OCI-LY3 (cell line): ENCODE results near the gene TUBE1.

Source experiments
- H2AFZ ChIP-seq: fragments of 200-600, 300-600 bp; shearing (Covaris generic); 2 replicates; pipeline ENCODE4 v1.6.0; 2014; ENCODE audit warnings: antibody characterized with exemption, low read depth, low read length
- H3K27ac ChIP-seq: fragments of 200-600, 300-600 bp; sonication (generic); 2 replicates; pipeline ENCODE4 v1.5.1; 2014; ENCODE audit warnings: mild to moderate bottlenecking, low read length, moderate library complexity, mixed read lengths
- H3K27me3 ChIP-seq: fragments of 200-600, 300-600 bp; sonication (generic); 2 replicates; pipeline ENCODE4 v1.6.1; 2014; ENCODE audit warnings: low read depth, low read length, mixed read lengths
- H3K36me3 ChIP-seq: fragments of 200-600, 300-600 bp; sonication (generic); replicated peaks from 2 replicates; pipeline ENCODE3; 2014; ENCODE audit warnings: low read depth, low read length, mixed read lengths
- H3K4me1 ChIP-seq: fragments of 300-600, 200-600 bp; sonication (generic); 2 replicates; pipeline ENCODE4 v1.6.1; 2014; ENCODE audit warnings: low read length, mixed read lengths
- H3K4me2 ChIP-seq: fragments of 200-600, 300-600 bp; sonication (generic); 2 replicates; pipeline ENCODE4 v1.6.1; 2014; ENCODE audit warnings: low read length, mixed read lengths
- H3K4me3 ChIP-seq: fragments of 300-600, 200-600 bp; sonication (generic); 2 replicates; pipeline ENCODE4 v1.5.1; 2014; ENCODE audit warnings: antibody characterized with exemption, mild to moderate bottlenecking, low read length, moderate library complexity
- H3K79me2 ChIP-seq: fragments of 300-600, 200-600 bp; shearing (Covaris generic); 2 replicates; pipeline ENCODE4 v1.6.1; 2014; ENCODE audit warnings: mild to moderate bottlenecking, low read length, mixed read lengths
- H3K9ac ChIP-seq: fragments of 300-600, 200-600 bp; shearing (Covaris generic); 2 replicates; pipeline ENCODE4 v1.6.0; 2014; ENCODE audit warnings: mild to moderate bottlenecking, low read length, moderate library complexity
- H3K9me3 ChIP-seq: fragments of 200-600, 300-600 bp; shearing (Covaris generic); 2 replicates; pipeline ENCODE4 v1.6.1; 2014; ENCODE audit warnings: low read length, mixed read lengths; ENCODE audit not compliant: insufficient read depth
- H4K20me1 ChIP-seq: fragments of 200-600, 300-600 bp; sonication (generic); 2 replicates; pipeline ENCODE4 v1.6.1; 2016; ENCODE audit warnings: low read length, mixed read lengths; ENCODE audit not compliant: insufficient read depth
- CTCF ChIP-seq: fragments of 200-600, 300-600 bp; sonication (generic); IDR thresholded peaks from 2 replicates; pipeline ENCODE4 v1.5.1; 2014; ENCODE audit warnings: antibody characterized with exemption, low read length, low read depth
- EZH2phosphoT487 ChIP-seq: fragments of 200-600 bp; shearing (Covaris generic); IDR thresholded peaks from 2 replicates; pipeline ENCODE4 v1.6.1; 2018; ENCODE audit warnings: antibody characterized with exemption, mixed run types, low read depth

Gene TUBE1

GRCh38 chr6:112122756-112123155, 35.5 kb upstream of the TUBE1 start:
- no peak overlapping the region for H2AFZ ChIP-seq
- H3K27ac ChIP-seq: no peak overlapping the region
- H3K36me3 ChIP-seq: no peaks in the 10 kb centered on the region
- no peaks in the 10 kb centered on the region for H3K27me3 ChIP-seq
- peaks cover 6% of the 10 kb centered on the region for H3K4me1 ChIP-seq
- no peak overlapping the region for H3K4me3 ChIP-seq
- H3K9me3 ChIP-seq: no peaks in the 10 kb centered on the region
- no peak overlapping the region for H3K4me2 ChIP-seq
- no peak overlapping the region for H3K9ac ChIP-seq
- H3K79me2 ChIP-seq: no peaks in the 10 kb centered on the region
- no peaks in the 10 kb centered on the region for H4K20me1 ChIP-seq
- TF ChIP-seq EZH2phosphoT487 (no peak), CTCF (no peak)

GRCh38 chr6:112118034-112118433, 30.8 kb upstream of the TUBE1 start:
- TF ChIP-seq EZH2phosphoT487: no peak
- TF ChIP-seq CTCF: no peak
- Histone ChIP-seq H3K79me2 (no peaks in the 10 kb centered on the region), H3K4me1 (peaks cover 10% of the 10 kb centered on the region), H3K4me2 (peak overlapping the region; percentile 9; the same call in 1 of the 2 replicates), H3K9ac (no peak overlapping the region), H4K20me1 (no peaks in the 10 kb centered on the region), H3K27me3 (no peaks in the 10 kb centered on the region), H3K36me3 (no peaks in the 10 kb centered on the region), H2AFZ (no peak overlapping the region), H3K27ac (no peak overlapping the region), H3K4me3 (no peak overlapping the region), H3K9me3 (no peaks in the 10 kb centered on the region)

GRCh38 chr6:112117554-112117953, 30.3 kb upstream of the TUBE1 start:
- no peak overlapping the region for H3K27ac ChIP-seq
- no peaks in the 10 kb centered on the region for H3K27me3 ChIP-seq
- TF ChIP-seq CTCF (no peak), EZH2phosphoT487 (no peak)
- H3K9me3 ChIP-seq: no peaks in the 10 kb centered on the region
- H3K4me1 ChIP-seq: peaks cover 10% of the 10 kb centered on the region
- H3K79me2 ChIP-seq: no peaks in the 10 kb centered on the region
- H4K20me1 ChIP-seq: no peaks in the 10 kb centered on the region
- peak overlapping the region; percentile 9; the same call in 1 of the 2 replicates for H3K4me2 ChIP-seq
- H3K36me3 ChIP-seq: no peaks in the 10 kb centered on the region
- H3K9ac ChIP-seq: no peak overlapping the region
- no peak overlapping the region for H3K4me3 ChIP-seq
- no peak overlapping the region; the same call in 1 of the 2 replicates for H2AFZ ChIP-seq

- H3K4me1 ChIP-seq: peaks cover 10% of the 10 kb centered on the region
- H2AFZ ChIP-seq: no peak overlapping the region
- H3K27me3 ChIP-seq: no peaks in the 10 kb centered on the region
- H4K20me1 ChIP-seq: no peaks in the 10 kb centered on the region
- TF ChIP-seq CTCF (no peak), EZH2phosphoT487 (no peak)
- H3K79me2 ChIP-seq: no peaks in the 10 kb centered on the region
- no peak overlapping the region for H3K27ac ChIP-seq
- H3K9ac ChIP-seq: no peak overlapping the region
- H3K9me3 ChIP-seq: no peaks in the 10 kb centered on the region
- H3K4me3 ChIP-seq: no peak overlapping the region
- no peaks in the 10 kb centered on the region for H3K36me3 ChIP-seq
- no peak overlapping the region for H3K4me2 ChIP-seq
Measured at GRCh38 chr6:112116221-112116620, 28.9 kb upstream of the TUBE1 start.
